ENCODE data around the gene DCHS2. TPM values are rescaled to one million over a fixed set of nuclear protein-coding genes. Genes with fewer than 3 reads are reported as not detected.

Gene DCHS2
- total RNA-seq, 6 experiments from 2014 or later: not detected

GRCh38 chr4:154462081-154462810 is 29.4 kb downstream of the DCHS2 start:
- Mint-ChIP-seq H3K27ac (no peak overlapping the region), H3K4me3 (no peak overlapping the region), H3K4me1 (ENCODE audit: low read depth) (no peaks in the 10 kb centered on the region), H3K36me3 (ENCODE audit: low read depth) (no peaks in the 10 kb centered on the region), H3K27me3 (ENCODE audit: insufficient read depth) (no peaks in the 10 kb centered on the region), H3K9me3 (no peaks in the 10 kb centered on the region)
- no peak for TF ChIP-seq CTCF (IDR thresholded peaks at IDR 0.05)
- no peak for DNase-seq

GRCh38 chr4:154457471-154457870 is 34.1 kb downstream of the DCHS2 start:
- no peaks in the 10 kb centered on the region for H3K36me3 Mint-ChIP-seq (ENCODE audit: low read depth)
- no peak for TF ChIP-seq CTCF (IDR thresholded peaks at IDR 0.05)
- no peak overlapping the region for H3K4me3 Mint-ChIP-seq
- no peaks in the 10 kb centered on the region for H3K27me3 Mint-ChIP-seq (ENCODE audit: insufficient read depth)
- peaks cover 8% of the 10 kb centered on the region for H3K9me3 Mint-ChIP-seq
- no peak for DNase-seq
- no peak overlapping the region for H3K27ac Mint-ChIP-seq
- no peaks in the 10 kb centered on the region for H3K4me1 Mint-ChIP-seq (ENCODE audit: low read depth)

- H3K4me3 Mint-ChIP-seq: no peak overlapping the region
- TF ChIP-seq CTCF (IDR thresholded peaks at IDR 0.05): no peak
- no peaks in the 10 kb centered on the region for H3K4me1 Mint-ChIP-seq (ENCODE audit: low read depth)
- H3K9me3 Mint-ChIP-seq: peaks cover 8% of the 10 kb centered on the region
- no peak for DNase-seq
- no peaks in the 10 kb centered on the region for H3K27me3 Mint-ChIP-seq (ENCODE audit: insufficient read depth)
- H3K27ac Mint-ChIP-seq: no peak overlapping the region
- H3K36me3 Mint-ChIP-seq (ENCODE audit: low read depth): no peaks in the 10 kb centered on the region
These were observed 34.7 kb downstream of the DCHS2 start for GRCh38 chr4:154456889-154457288.

- Mint-ChIP-seq H3K27ac (no peak overlapping the region), H3K36me3 (ENCODE audit: low read depth) (no peaks in the 10 kb centered on the region), H3K27me3 (ENCODE audit: insufficient read depth) (no peaks in the 10 kb centered on the region), H3K9me3 (peaks cover 8% of the 10 kb centered on the region), H3K4me1 (ENCODE audit: low read depth) (no peaks in the 10 kb centered on the region), H3K4me3 (no peak overlapping the region)
- TF ChIP-seq CTCF (IDR thresholded peaks at IDR 0.05): no peak
- DNase-seq: no peak
These were observed 35.4 kb downstream of the DCHS2 start for GRCh38 chr4:154456240-154456639.

DNA sequence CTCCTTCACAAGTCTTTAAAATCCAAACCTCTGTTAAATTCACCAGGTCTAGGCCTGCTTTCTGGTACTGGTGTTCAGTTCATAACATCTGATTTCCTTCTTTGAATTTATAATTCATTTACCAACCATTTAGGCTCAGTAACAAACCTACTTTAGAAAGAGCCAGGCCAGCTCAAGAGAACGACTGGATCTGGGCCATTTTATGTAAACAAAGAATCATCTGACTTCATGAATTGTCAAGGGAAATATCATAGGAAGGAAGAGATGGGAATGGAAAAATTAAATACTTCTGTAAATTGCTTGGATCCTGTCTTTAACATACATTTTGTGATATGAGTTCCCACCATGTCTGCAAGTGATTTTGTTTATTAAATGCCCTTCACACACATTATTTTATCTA is 36.5 kb downstream of the DCHS2 start:
- no peak for TF ChIP-seq CTCF (IDR thresholded peaks at IDR 0.05)
- Mint-ChIP-seq H3K36me3 (ENCODE audit: low read depth) (no peaks in the 10 kb centered on the region), H3K27me3 (ENCODE audit: insufficient read depth) (no peaks in the 10 kb centered on the region), H3K27ac (no peak overlapping the region), H3K4me1 (ENCODE audit: low read depth) (no peaks in the 10 kb centered on the region), H3K9me3 (peaks cover 8% of the 10 kb centered on the region), H3K4me3 (no peak overlapping the region)
- no peak for DNase-seq
